IMR-90 (cell line): Measurements from ENCODE around the gene METTL27. TPM values are rescaled to one million over a fixed set of nuclear protein-coding genes. Genes with fewer than 3 reads are reported as not detected.

Experiments used
- ATAC-seq: fragments of 200-7000 bp; cut with Tn5 transposase; 2 replicates; pipeline ENCODE4 v1.9.1; 2020; ENCODE audit warnings: low read depth, mild to moderate bottlenecking, moderate library complexity
- BruUV-seq: library from RNA; stranded (reverse); fragments of 400-500 nt; replicated peaks from 2 replicates; lab custom pipeline; 2021; lab: Mats Ljungman, UMichigan
- CTCF ChIA-PET: fragments of 300-600 bp; formaldehyde crosslinking; extraction: SDS; loops from one replicate; lab custom pipeline; 2021; ENCODE audit warnings: antibody characterized with exemption; lab: Yijun Ruan, JAX
- POLR2A ChIA-PET: fragments of 300-600 bp; sonication (Branson Sonifier 250); formaldehyde crosslinking; loops from one replicate; lab custom pipeline; 2022; ENCODE audit warnings: antibody characterized with exemption; ENCODE audit not compliant: unreplicated experiment; lab: Charles Lee
- DNase-seq: peaks from one replicate; pipeline ENCODE4 v3.0.0; 2013
- H2AFZ ChIP-seq: replicated peaks from 2 replicates; pipeline ENCODE3; 2013; ENCODE audit warnings: low read length, mild to moderate bottlenecking; ENCODE audit not compliant: poor library complexity
- H2AK5ac ChIP-seq: 2 replicates; pipeline ENCODE4 v1.6.1; 2013; ENCODE audit warnings: low read depth, low read length, inconsistent platforms
- H2AK9ac ChIP-seq: replicated peaks from 2 replicates; pipeline ENCODE3; 2013; ENCODE audit warnings: mild to moderate bottlenecking, low read depth, low read length, moderate library complexity; ENCODE audit not compliant: poor library complexity
- H2BK120ac ChIP-seq: 2 replicates; pipeline ENCODE4 v1.6.1; 2013; ENCODE audit warnings: low read depth, low read length, inconsistent platforms
- H2BK15ac ChIP-seq: 3 replicates; pipeline ENCODE4 v1.6.1; 2013; ENCODE audit warnings: low read depth, low read length, inconsistent platforms
- H2BK20ac ChIP-seq: 2 replicates; pipeline ENCODE4 v1.6.1; 2013; ENCODE audit warnings: low read depth, mild to moderate bottlenecking, inconsistent platforms, low read length, moderate library complexity
- H2BK5ac ChIP-seq: 2 replicates; pipeline ENCODE4 v1.6.1; 2013; ENCODE audit warnings: mild to moderate bottlenecking, low read depth, low read length, inconsistent platforms; ENCODE audit not compliant: poor library complexity, severe bottlenecking
- H3K14ac ChIP-seq: replicated peaks from 2 replicates; pipeline ENCODE4 v1.6.1; 2013; ENCODE audit warnings: low read depth, low read length, inconsistent platforms
- H3K18ac ChIP-seq: 2 replicates; pipeline ENCODE4 v1.6.1; 2013; ENCODE audit warnings: low read depth, low read length, control low read depth
- H3K23ac ChIP-seq: 2 replicates; pipeline ENCODE4 v1.6.1; 2013; ENCODE audit warnings: low read depth, low read length, inconsistent platforms
- H3K27ac ChIP-seq: 2 replicates; pipeline ENCODE4 v1.5.1; 2013; ENCODE audit warnings: mild to moderate bottlenecking, control low read depth, low read length; ENCODE audit not compliant: insufficient read depth
- H3K27me3 ChIP-seq: 2 replicates; pipeline ENCODE4 v1.6.1; 2013; ENCODE audit warnings: low read length; ENCODE audit not compliant: control insufficient read depth, insufficient read depth
- H3K36me3 ChIP-seq: 2 replicates; pipeline ENCODE4 v1.6.1; 2013; ENCODE audit warnings: low read length, mixed read lengths; ENCODE audit not compliant: control insufficient read depth, insufficient read depth
- H3K4ac ChIP-seq: 2 replicates; pipeline ENCODE4 v1.6.1; 2013; ENCODE audit warnings: low read depth, low read length, inconsistent platforms
- H3K4me1 ChIP-seq: 2 replicates; pipeline ENCODE4 v1.6.1; 2013; ENCODE audit warnings: low read length, mixed read lengths; ENCODE audit not compliant: control insufficient read depth, insufficient read depth
- H3K4me2 ChIP-seq: 2 replicates; pipeline ENCODE4 v1.6.1; 2013; ENCODE audit warnings: low read depth, mild to moderate bottlenecking, control low read depth, low read length, moderate library complexity
- H3K4me3 ChIP-seq: 2 replicates; pipeline ENCODE4 v1.5.1; 2013; ENCODE audit warnings: low read depth, mild to moderate bottlenecking, control low read depth, low read length, moderate library complexity; ENCODE audit not compliant: insufficient read depth
- H3K56ac ChIP-seq: 2 replicates; pipeline ENCODE4 v1.6.1; 2013; ENCODE audit warnings: low read length, inconsistent platforms; ENCODE audit not compliant: insufficient read depth; ENCODE audit errors: extremely low read depth
- H3K79me1 ChIP-seq, 2 experiments: 2 replicates each; pipeline ENCODE4 v1.6.1; 2013; ENCODE audit warnings: low read length in 2 of 2, inconsistent platforms in 1 of 2, low read depth in 1 of 2
- H3K9ac ChIP-seq: 2 replicates; pipeline ENCODE4 v1.6.1; 2013; ENCODE audit warnings: low read depth, low read length, control low read depth
- H3K9me1 ChIP-seq: 2 replicates; pipeline ENCODE4 v1.6.1; 2013; ENCODE audit warnings: low read length, inconsistent platforms; ENCODE audit not compliant: insufficient read depth
- H3K9me3 ChIP-seq: 2 replicates; pipeline ENCODE4 v1.6.1; 2013; ENCODE audit warnings: low read length; ENCODE audit not compliant: control insufficient read depth, insufficient read depth
- H4K20me1 ChIP-seq: 2 replicates; pipeline ENCODE4 v1.6.1; 2013; ENCODE audit warnings: low read length, inconsistent platforms; ENCODE audit not compliant: insufficient read depth
- H4K5ac ChIP-seq: 2 replicates; pipeline ENCODE4 v1.6.1; 2013; ENCODE audit warnings: mild to moderate bottlenecking, low read depth, low read length, control low read depth
- H4K8ac ChIP-seq, 2 experiments: 2 replicates each; pipeline ENCODE4 v1.6.1; 2013; ENCODE audit warnings: low read depth in 2 of 2, low read length in 2 of 2, control low read depth in 1 of 2, inconsistent platforms in 1 of 2
- H4K91ac ChIP-seq: 2 replicates; pipeline ENCODE4 v1.6.1; 2013; ENCODE audit warnings: low read depth, low read length, inconsistent platforms; ENCODE audit not compliant: insufficient read depth
- BHLHE40 ChIP-seq: fragments of 150-350 bp; IDR thresholded peaks from 2 replicates; pipeline ENCODE4 v1.6.1; 2016; ENCODE audit warnings: mild to moderate bottlenecking, low read depth, low read length
- MXI1 ChIP-seq: IDR thresholded peaks from 2 replicates; pipeline ENCODE4 v1.6.1; 2012; ENCODE audit warnings: low read depth, mild to moderate bottlenecking, low read length, moderate library complexity, borderline replicate concordance
- NFE2L2 ChIP-seq: fragments of 150-350 bp; IDR thresholded peaks from 2 replicates; pipeline ENCODE4 v1.6.1; 2016; ENCODE audit warnings: low read depth, mild to moderate bottlenecking, low read length
- POLR2A ChIP-seq: IDR thresholded peaks from 2 replicates; pipeline ENCODE4 v1.6.1; 2012; ENCODE audit warnings: mild to moderate bottlenecking, low read depth, low read length
- RAD21 ChIP-seq: IDR thresholded peaks from 2 replicates; pipeline ENCODE4 v1.6.1; 2012; ENCODE audit warnings: low read length, improper control_type of control experiment
- WGBS, 2 experiments: methylation state at CpG; one replicate each; pipeline versions ENCODE4 v1.1.5 to v1.1.7; 2013; ENCODE audit warnings: missing lambda C conversion rate in 2 of 2; ENCODE audit not compliant: insufficient read length in 1 of 2; ENCODE audit errors: extremely low coverage in 2 of 2; 5-methylcytosine and 5-hydroxymethylcytosine counted together
- dilution Hi-C: fragments of 300-500 bp; cut with HindIII; formaldehyde crosslinking; loops from one replicate; pipeline ENCODE4 v1.14.3; 2018; ENCODE audit warnings: low sequenced_read_pairs; ENCODE audit not compliant: unreplicated experiment
- in situ Hi-C: fragments of 300-500 bp; cut with MboI; formaldehyde crosslinking; loops from 3 replicates; pipeline ENCODE4 v1.14.3; 2019; ENCODE audit warnings: low sequenced_read_pairs, inconsistent platforms, mixed read lengths
- intact Hi-C: fragments of 100-400 bp; cut with micrococcal nuclease; formaldehyde crosslinking; loops from 2 replicates; pipeline ENCODE4 v1.10.0; 2022
- polyA plus RNA-seq, 3 experiments: library from polyadenylated mRNA; depleted of rRNA; stranded (reverse); fragments of >200 nt; gene quantifications; 2 replicates each; pipeline ENCODE4 v1.2.3, GENCODE V29; 2012; ENCODE audit warnings: low replicate concordance in 1 of 3
- total RNA-seq: library from RNA; depleted of rRNA; stranded (reverse); fragments of >200 nt; gene quantifications from 2 replicates; pipeline ENCODE4 v1.2.3, GENCODE V29; 2012
- TF ChIP-seq, protein P1 (sequence below): fragments of 150-350 bp; IDR thresholded peaks from 2 replicates; pipeline ENCODE4 v1.6.1; 2017; ENCODE audit warnings: mild to moderate bottlenecking, antibody characterized with exemption, low read length, low read depth

METTL27 gene
- total and polyA plus RNA-seq, 2 of the 4 experiments (the other 2 are of a cell fraction): 2.3 to 4.3 TPM

DNA sequence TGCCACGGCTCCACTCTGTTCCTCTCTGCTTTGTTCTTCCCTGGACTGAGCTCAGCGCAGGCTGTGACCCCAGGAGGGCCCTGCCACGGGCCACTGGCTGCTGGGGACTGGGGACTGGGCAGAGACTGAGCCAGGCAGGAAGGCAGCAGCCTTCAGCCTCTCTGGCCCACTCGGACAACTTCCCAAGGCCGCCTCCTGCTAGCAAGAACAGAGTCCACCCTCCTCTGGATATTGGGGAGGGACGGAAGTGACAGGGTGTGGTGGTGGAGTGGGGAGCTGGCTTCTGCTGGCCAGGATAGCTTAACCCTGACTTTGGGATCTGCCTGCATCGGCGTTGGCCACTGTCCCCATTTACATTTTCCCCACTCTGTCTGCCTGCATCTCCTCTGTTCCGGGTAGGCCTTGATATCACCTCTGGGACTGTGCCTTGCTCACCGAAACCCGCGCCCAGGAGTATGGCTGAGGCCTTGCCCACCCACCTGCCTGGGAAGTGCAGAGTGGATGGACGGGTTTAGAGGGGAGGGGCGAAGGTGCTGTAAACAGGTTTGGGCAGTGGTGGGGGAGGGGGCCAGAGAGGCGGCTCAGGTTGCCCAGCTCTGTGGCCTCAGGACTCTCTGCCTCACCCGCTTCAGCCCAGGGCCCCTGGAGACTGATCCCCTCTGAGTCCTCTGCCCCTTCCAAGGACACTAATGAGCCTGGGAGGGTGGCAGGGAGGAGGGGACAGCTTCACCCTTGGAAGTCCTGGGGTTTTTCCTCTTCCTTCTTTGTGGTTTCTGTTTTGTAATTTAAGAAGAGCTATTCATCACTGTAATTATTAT lies 10.3 kb downstream of the METTL27 start:
- H3K27ac ChIP-seq: no peak overlapping the region
- peak overlapping the region; percentile 78 for H3K23ac ChIP-seq
- peak overlapping the region; percentile 35 for H2BK5ac ChIP-seq
- H2AK9ac ChIP-seq: peak overlapping the region; percentile 90
- WGBS, 2 experiments: 55% methylated on average over 6 of the region's 16 CpGs; no CpG with 5 or more reads in 1 of the 2 experiments
- no peaks in the 10 kb centered on the region for H3K36me3 ChIP-seq
- H3K4me2 ChIP-seq: no peak overlapping the region
- peaks cover 31% of the 10 kb centered on the region for H3K9me1 ChIP-seq
- no peak for ATAC-seq
- H3K4me1 ChIP-seq: peaks cover 11% of the 10 kb centered on the region
- TF ChIP-seq, protein P1, sequence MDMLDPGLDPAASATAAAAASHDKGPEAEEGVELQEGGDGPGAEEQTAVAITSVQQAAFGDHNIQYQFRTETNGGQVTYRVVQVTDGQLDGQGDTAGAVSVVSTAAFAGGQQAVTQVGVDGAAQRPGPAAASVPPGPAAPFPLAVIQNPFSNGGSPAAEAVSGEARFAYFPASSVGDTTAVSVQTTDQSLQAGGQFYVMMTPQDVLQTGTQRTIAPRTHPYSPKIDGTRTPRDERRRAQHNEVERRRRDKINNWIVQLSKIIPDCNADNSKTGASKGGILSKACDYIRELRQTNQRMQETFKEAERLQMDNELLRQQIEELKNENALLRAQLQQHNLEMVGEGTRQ: no peak
- TF ChIP-seq BHLHE40: no peak
- TF ChIP-seq NFE2L2: no peak
- TF ChIP-seq POLR2A: no peak
- no peak for TF ChIP-seq MXI1
- TF ChIP-seq RAD21: no peak
- H3K9me3 ChIP-seq: no peaks in the 10 kb centered on the region
- ChIA-PET POLR2A (no interaction called here), CTCF (no interaction called here)
- peak overlapping the region; percentile 58 for H2AK5ac ChIP-seq
- peak overlapping the region; percentile 77; the same call in 1 of the 2 replicates for H2BK120ac ChIP-seq
- H3K4me3 ChIP-seq: no peak overlapping the region
- no peak overlapping the region for H3K56ac ChIP-seq
- H3K18ac ChIP-seq: no peak overlapping the region
- H4K8ac ChIP-seq: peak overlapping the region in 1 of 2 experiments; percentile 47; a peak in 2 of 4 replicates
- no peaks in the 10 kb centered on the region for H4K20me1 ChIP-seq
- H4K5ac ChIP-seq: no peak overlapping the region
- dilution Hi-C loops (no loop called here), in situ Hi-C loops (no loop called here), intact Hi-C loops (no loop called here)
- no peak overlapping the region for H3K9ac ChIP-seq
- H2BK20ac ChIP-seq: no peak overlapping the region; the same call in 1 of the 2 replicates
- no TSS peak for BruUV-seq
- H3K27me3 ChIP-seq: no peaks in the 10 kb centered on the region
- H3K4ac ChIP-seq: peak overlapping the region; percentile 72
- no peak for DNase-seq
- peak overlapping the region; percentile 81 for H2AFZ ChIP-seq
- peaks cover 0 to 11% of the 10 kb centered on the region in 2 experiments; a peak in 1 of 4 replicates for H3K79me1 ChIP-seq
- peak overlapping the region; percentile 51; the same call in 1 of the 2 replicates for H3K14ac ChIP-seq
- H2BK15ac ChIP-seq: peak overlapping the region; percentile 40; the same call in 1 of the 3 replicates
- H4K91ac ChIP-seq: peak overlapping the region; percentile 49
